ENCODE measurements around the gene KLK1.

DNA sequence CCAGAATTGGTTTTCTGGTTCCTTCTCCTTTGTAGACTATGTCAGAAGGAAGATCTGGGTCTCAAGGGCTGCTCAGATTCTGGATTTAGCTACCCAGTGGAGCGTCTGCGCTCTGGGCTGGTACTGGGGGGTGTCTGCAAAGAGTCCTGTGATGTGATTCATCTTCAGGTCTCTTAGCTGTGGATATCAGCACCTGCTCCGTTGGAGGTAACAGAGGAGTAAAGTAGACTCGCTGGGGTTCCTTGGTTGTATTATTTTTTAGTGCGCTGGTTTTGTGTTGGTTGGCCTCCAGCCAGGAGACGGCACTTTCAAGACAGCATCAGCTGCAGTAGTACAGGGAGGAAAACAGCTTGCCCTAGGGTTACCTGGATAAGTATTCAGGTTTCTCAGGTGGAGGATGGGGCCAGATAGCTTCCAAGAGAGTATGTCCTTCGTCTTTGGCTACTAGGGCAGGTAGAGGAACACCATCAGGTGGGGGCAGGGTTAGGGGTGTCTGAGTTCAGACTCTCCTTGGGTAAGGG, 20.2 kb upstream of the KLK1 start:
- TF ChIP-seq, protein P1, sequence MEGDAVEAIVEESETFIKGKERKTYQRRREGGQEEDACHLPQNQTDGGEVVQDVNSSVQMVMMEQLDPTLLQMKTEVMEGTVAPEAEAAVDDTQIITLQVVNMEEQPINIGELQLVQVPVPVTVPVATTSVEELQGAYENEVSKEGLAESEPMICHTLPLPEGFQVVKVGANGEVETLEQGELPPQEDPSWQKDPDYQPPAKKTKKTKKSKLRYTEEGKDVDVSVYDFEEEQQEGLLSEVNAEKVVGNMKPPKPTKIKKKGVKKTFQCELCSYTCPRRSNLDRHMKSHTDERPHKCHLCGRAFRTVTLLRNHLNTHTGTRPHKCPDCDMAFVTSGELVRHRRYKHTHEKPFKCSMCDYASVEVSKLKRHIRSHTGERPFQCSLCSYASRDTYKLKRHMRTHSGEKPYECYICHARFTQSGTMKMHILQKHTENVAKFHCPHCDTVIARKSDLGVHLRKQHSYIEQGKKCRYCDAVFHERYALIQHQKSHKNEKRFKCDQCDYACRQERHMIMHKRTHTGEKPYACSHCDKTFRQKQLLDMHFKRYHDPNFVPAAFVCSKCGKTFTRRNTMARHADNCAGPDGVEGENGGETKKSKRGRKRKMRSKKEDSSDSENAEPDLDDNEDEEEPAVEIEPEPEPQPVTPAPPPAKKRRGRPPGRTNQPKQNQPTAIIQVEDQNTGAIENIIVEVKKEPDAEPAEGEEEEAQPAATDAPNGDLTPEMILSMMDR (IDR thresholded peaks at IDR 0.05), result no peak
- TF ChIP-seq POLR2A (IDR thresholded peaks at IDR 0.05) (no peak), EP300 (IDR thresholded peaks at IDR 0.05) (no peak), POLR2AphosphoS5 (IDR thresholded peaks at IDR 0.05) (no peak)
